ENCODE data around the gene SAP30L. TPM values are rescaled to one million over a fixed set of nuclear protein-coding genes. Genes with fewer than 3 reads are reported as not detected.

The SAP30L gene
- total and polyA plus RNA-seq, 2 of the 13 experiments (the other 11 are each of a cell fraction or from before 2014, with no cell fraction given) = 27.9 to 37.2 TPM

DNA sequence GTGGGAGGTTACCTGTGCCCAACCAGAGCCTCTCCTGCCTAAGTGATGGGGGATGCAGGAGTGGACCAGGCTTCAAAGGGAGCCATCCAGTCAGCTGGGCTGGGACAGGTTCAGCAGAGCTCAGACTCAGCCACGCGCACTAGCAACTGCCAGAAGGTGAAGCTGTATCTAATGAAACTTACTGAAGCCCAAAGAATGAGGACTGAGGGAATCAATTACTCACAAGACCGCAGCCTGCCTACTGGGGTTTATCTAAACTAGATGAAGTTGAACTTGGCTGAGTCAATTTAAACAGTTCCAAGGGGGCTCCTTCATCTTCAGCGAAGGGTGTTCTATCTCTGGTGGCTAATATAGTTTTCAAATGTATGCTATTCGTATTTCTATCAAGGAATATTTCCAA, 20.9 kb downstream of the SAP30L start (continued):
- TF ChIP-seq SRSF4 (IDR thresholded peaks at IDR 0.05; ENCODE audit: low read depth, low read length, poor library complexity, severe bottlenecking) = no peak
- TF ChIP-seq SRSF9 (IDR thresholded peaks at IDR 0.05; ENCODE audit: borderline replicate concordance, insufficient read depth, low read depth, low read length, poor library complexity, severe bottlenecking) = no peak
- TF ChIP-seq ZNF552 (CRISPR knock-in tag; IDR thresholded peaks at IDR 0.05; ENCODE audit: borderline replicate concordance) = no peak
- TF ChIP-seq REST (IDR thresholded peaks at IDR 0.05; ENCODE audit: borderline replicate concordance in 1 of 2, low read depth in 1 of 2, low read length in 2 of 2) = no peak
- TF ChIP-seq ZNF670 (CRISPR knock-in tag; IDR thresholded peaks at IDR 0.05; ENCODE audit: borderline replicate concordance) = no peak
- no peak for TF ChIP-seq HMGXB4 (CRISPR knock-in tag; IDR thresholded peaks at IDR 0.05; ENCODE audit: borderline replicate concordance in 1 of 2, low read depth in 1 of 2)
